HepG2 (cell line): ENCODE measurements around the gene FRMD8. TPM values are rescaled to one million over a fixed set of nuclear protein-coding genes. Genes with fewer than 3 reads are reported as not detected.

Experiments
- DNMT3B ChIP-seq: conservative IDR thresholded peaks from 2 replicates; pipeline ENCODE4 v1.6.1; 2016; ENCODE audit warnings: missing biosample characterization, control low read depth
- ELF3 ChIP-seq: IDR thresholded peaks from 2 replicates; pipeline ENCODE4 v1.6.1; 2016; ENCODE audit warnings: missing genetic modification reagents, missing compliant biosample characterization
- HMG20B ChIP-seq: conservative IDR thresholded peaks from 2 replicates; pipeline ENCODE4 v1.6.1; 2016; ENCODE audit warnings: missing genetic modification reagents, missing compliant biosample characterization
- HNF4A ChIP-seq: sonication (generic); formaldehyde crosslinking; IDR thresholded peaks from 2 replicates; pipeline ENCODE4 v1.4.0; 2020; ENCODE audit warnings: missing genetic modification reagents
- MAFF ChIP-seq: IDR thresholded peaks from 2 replicates; pipeline ENCODE4 v1.6.1; 2011; ENCODE audit warnings: low read depth, low read length, improper control_type of control experiment
- MIXL1 ChIP-seq: IDR thresholded peaks from 2 replicates; pipeline ENCODE4 v1.6.1; 2016
- RARA ChIP-seq: IDR thresholded peaks from 2 replicates; pipeline ENCODE4 v1.6.1; 2016; ENCODE audit warnings: missing genetic modification reagents, missing compliant biosample characterization
- SSRP1 ChIP-seq: IDR thresholded peaks from 2 replicates; pipeline ENCODE4 v1.6.1; 2016; ENCODE audit warnings: control low read depth
- TARDBP ChIP-seq: sonication (generic); formaldehyde crosslinking; IDR thresholded peaks from 2 replicates; pipeline ENCODE4 v1.8.0; 2022; ENCODE audit warnings: mild to moderate bottlenecking, missing genetic modification reagents
- YY1 ChIP-seq: IDR thresholded peaks from 2 replicates; pipeline ENCODE4 v1.6.1; 2011; ENCODE audit warnings: low read length, low read depth, moderate library complexity, mild to moderate bottlenecking; ENCODE audit not compliant: insufficient read depth, insufficient replicate concordance
- ZBTB2 ChIP-seq: sonication (generic); formaldehyde crosslinking; IDR thresholded peaks from 2 replicates; pipeline ENCODE4 v1.8.0; 2022; ENCODE audit warnings: low read depth, missing genetic modification reagents
- ZBTB37 ChIP-seq: sonication (generic); formaldehyde crosslinking; IDR thresholded peaks from 2 replicates; pipeline ENCODE4 v1.4.0; 2020; ENCODE audit warnings: mild to moderate bottlenecking, missing genetic modification reagents
- ZC3H4 ChIP-seq: sonication (generic); formaldehyde crosslinking; IDR thresholded peaks from 2 replicates; pipeline ENCODE4 v1.4.0; 2020; ENCODE audit warnings: missing genetic modification reagents, borderline replicate concordance
- ZNF3 ChIP-seq: IDR thresholded peaks from 2 replicates; pipeline ENCODE4 v1.7.0; 2017; ENCODE audit warnings: inconsistent platforms
- ZNF547 ChIP-seq: sonication (generic); formaldehyde crosslinking; IDR thresholded peaks from 2 replicates; pipeline ENCODE4 v1.5.1; 2020; ENCODE audit warnings: mild to moderate bottlenecking, missing genetic modification reagents
- ZNF737 ChIP-seq: sonication (generic); formaldehyde crosslinking; IDR thresholded peaks from 2 replicates; pipeline ENCODE4 v1.5.0; 2020; ENCODE audit warnings: missing genetic modification reagents, mild to moderate bottlenecking, borderline replicate concordance
- ZNF766 ChIP-seq: sonication (generic); formaldehyde crosslinking; IDR thresholded peaks from 2 replicates; pipeline ENCODE4 v1.5.0; 2020; ENCODE audit warnings: missing genetic modification reagents, borderline replicate concordance
- ZNF776 ChIP-seq: sonication (generic); formaldehyde crosslinking; IDR thresholded peaks from 2 replicates; pipeline ENCODE4 v1.4.0; 2020; ENCODE audit warnings: mild to moderate bottlenecking, missing genetic modification reagents
- ZZZ3 ChIP-seq: sonication (generic); formaldehyde crosslinking; IDR thresholded peaks from 2 replicates; pipeline ENCODE4 v1.4.0; 2020; ENCODE audit warnings: missing genetic modification reagents, mild to moderate bottlenecking, borderline replicate concordance
- polyA plus RNA-seq, 8 experiments: library from polyadenylated mRNA; depleted of rRNA in 3 of 8; stranded (reverse) in 7 of 8; unstranded in 1 of 8; fragments of >200 nt; fragmentation: Illumina TruSeq in 4 of 8; extraction: Trizol in 4 of 8; gene quantifications; 2 replicates each; pipeline versions ENCODE4 v1.2.1 to v1.2.3, GENCODE V29; 2011 to 2016; ENCODE audit warnings: low read depth in 4 of 8, missing spikeins in 1 of 8, mixed read lengths in 1 of 8; ENCODE audit not compliant: insufficient read depth in 1 of 8
- total RNA-seq, 5 experiments: library from RNA; depleted of rRNA; stranded (reverse); fragments of >200 nt; fragmentation: Illumina TruSeq; extraction: Trizol; gene quantifications; 2 replicates each; pipeline ENCODE4 v1.2.3, GENCODE V29; 2016; ENCODE audit warnings: low read depth in 1 of 5
- TF ChIP-seq, protein P1 (sequence below): sonication (generic); formaldehyde crosslinking; IDR thresholded peaks from 2 replicates; pipeline ENCODE4 v1.4.0; 2020; ENCODE audit warnings: missing genetic modification reagents, borderline replicate concordance
- TF ChIP-seq, protein P2 (sequence below): sonication (generic); formaldehyde crosslinking; IDR thresholded peaks from 2 replicates; pipeline ENCODE4 v1.5.0; 2020; ENCODE audit warnings: missing genetic modification reagents

The FRMD8 gene
- total and polyA plus RNA-seq, 2 of the 13 experiments (the other 11 are each of a cell fraction or from before 2014, with no cell fraction given) = 5.8 to 20.6 TPM

DNA sequence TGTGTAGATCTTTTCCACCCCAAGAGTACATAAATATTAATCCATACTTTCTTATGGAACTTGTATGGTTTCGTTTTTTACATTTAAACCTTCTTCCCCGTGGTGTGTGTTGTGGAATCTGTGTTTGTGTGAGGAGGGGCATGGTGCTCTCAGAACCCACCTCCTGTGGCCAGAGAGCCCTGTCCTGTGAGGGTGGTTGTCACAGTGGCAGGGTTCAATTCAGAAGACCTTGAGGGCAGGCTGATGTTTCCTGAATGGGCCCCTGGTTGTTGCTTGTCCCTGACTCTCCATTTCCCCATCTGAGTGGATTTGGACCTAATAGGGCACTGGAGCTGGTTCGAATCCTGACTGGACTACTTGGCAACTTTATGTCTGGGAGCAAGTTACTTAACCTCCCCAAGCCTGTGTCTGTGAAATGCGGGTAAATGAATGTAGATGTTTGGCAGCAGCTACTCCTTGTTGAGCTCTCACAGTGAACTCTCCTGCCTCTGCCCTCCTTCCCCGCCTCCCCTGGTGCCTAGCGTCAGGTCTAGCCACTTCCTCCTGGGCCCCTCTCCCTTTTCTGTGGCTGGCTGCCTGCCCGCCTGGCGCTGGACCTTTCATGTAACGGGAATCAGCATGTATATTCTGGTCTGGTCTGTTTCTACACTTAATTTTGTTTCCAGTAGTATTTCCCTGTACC lies 43.4 kb downstream of the FRMD8 start (continued):
- TF ChIP-seq ZNF776 (CRISPR knock-in tag) = no peak
- no peak for TF ChIP-seq ZBTB37 (CRISPR knock-in tag)
- no peak; the same call in 1 of the 2 replicates for TF ChIP-seq SSRP1 (CRISPR knock-in tag)
- peak; percentile 35; the same call in 1 of the 2 replicates for TF ChIP-seq TARDBP (CRISPR knock-in tag)
- TF ChIP-seq, protein P1, sequence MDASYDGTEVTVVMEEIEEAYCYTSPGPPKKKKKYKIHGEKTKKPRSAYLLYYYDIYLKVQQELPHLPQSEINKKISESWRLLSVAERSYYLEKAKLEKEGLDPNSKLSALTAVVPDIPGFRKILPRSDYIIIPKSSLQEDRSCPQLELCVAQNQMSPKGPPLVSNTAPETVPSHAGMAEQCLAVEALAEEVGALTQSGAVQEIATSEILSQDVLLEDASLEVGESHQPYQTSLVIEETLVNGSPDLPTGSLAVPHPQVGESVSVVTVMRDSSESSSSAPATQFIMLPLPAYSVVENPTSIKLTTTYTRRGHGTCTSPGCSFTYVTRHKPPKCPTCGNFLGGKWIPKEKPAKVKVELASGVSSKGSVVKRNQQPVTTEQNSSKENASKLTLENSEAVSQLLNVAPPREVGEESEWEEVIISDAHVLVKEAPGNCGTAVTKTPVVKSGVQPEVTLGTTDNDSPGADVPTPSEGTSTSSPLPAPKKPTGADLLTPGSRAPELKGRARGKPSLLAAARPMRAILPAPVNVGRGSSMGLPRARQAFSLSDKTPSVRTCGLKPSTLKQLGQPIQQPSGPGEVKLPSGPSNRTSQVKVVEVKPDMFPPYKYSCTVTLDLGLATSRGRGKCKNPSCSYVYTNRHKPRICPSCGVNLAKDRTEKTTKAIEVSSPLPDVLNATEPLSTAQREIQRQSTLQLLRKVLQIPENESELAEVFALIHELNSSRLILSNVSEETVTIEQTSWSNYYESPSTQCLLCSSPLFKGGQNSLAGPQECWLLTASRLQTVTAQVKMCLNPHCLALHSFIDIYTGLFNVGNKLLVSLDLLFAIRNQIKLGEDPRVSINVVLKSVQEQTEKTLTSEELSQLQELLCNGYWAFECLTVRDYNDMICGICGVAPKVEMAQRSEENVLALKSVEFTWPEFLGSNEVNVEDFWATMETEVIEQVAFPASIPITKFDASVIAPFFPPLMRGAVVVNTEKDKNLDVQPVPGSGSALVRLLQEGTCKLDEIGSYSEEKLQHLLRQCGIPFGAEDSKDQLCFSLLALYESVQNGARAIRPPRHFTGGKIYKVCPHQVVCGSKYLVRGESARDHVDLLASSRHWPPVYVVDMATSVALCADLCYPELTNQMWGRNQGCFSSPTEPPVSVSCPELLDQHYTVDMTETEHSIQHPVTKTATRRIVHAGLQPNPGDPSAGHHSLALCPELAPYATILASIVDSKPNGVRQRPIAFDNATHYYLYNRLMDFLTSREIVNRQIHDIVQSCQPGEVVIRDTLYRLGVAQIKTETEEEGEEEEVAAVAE (CRISPR knock-in tag) = no peak
- no peak for TF ChIP-seq ZNF3 (CRISPR knock-in tag)
- TF ChIP-seq ZC3H4 (CRISPR knock-in tag) = peak; percentile 49; the same call in 1 of the 2 replicates
- TF ChIP-seq MAFF = no peak
- no peak for TF ChIP-seq ZNF737 (CRISPR knock-in tag)
- TF ChIP-seq ELF3 (CRISPR knock-in tag) = no peak
- no peak for TF ChIP-seq ZNF766 (CRISPR knock-in tag)
- TF ChIP-seq DNMT3B = no peak
- no peak for TF ChIP-seq HMG20B (CRISPR knock-in tag)
- TF ChIP-seq MIXL1 = no peak
- no peak for TF ChIP-seq ZZZ3 (CRISPR knock-in tag)
- no peak for TF ChIP-seq HNF4A (CRISPR knock-in tag)
- TF ChIP-seq, protein P2, sequence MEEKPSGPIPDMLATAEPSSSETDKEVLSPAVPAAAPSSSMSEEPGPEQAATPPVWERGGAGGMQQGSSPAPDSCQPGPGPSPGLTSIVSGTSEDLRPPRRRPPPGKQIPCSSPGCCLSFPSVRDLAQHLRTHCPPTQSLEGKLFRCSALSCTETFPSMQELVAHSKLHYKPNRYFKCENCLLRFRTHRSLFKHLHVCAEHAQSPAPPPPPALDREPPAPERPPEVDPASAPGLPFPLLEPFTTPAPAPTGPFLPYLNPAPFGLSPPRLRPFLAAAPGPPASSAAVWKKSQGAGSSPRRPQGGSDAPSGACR (CRISPR knock-in tag) = no peak
- TF ChIP-seq ZBTB2 (CRISPR knock-in tag) = no peak
- TF ChIP-seq YY1 = no peak
- no peak for TF ChIP-seq ZNF547 (CRISPR knock-in tag)
- TF ChIP-seq RARA = no peak; the same call in 1 of the 2 replicates
